CD14-positive monocyte (primary cell): ENCODE data around the gene SNX9. TPM values are rescaled to one million over a fixed set of nuclear protein-coding genes. Genes with fewer than 3 reads are reported as not detected.

Experiments used
- DNase-seq, 3 donors: peaks; one replicate each; pipeline ENCODE4 v3.0.0-alpha.2; 2011 to 2022
- H2AFZ ChIP-seq: 2 replicates; pipeline ENCODE4 v1.6.0; 2012; ENCODE audit warnings: mild to moderate bottlenecking, low read depth, low read length, inconsistent platforms; ENCODE audit not compliant: insufficient read depth, poor library complexity, severe bottlenecking
- H3K27ac ChIP-seq, 2 donors: 1 replicate in 1 of 2; 2 replicates in 1 of 2; pipeline ENCODE4 v1.5.1; 2012 to 2013; ENCODE audit warnings: low read length in 2 of 2, control low read depth in 1 of 2, inconsistent platforms in 1 of 2, low read depth in 1 of 2, mild to moderate bottlenecking in 1 of 2
- H3K27me3 ChIP-seq, 2 donors: one replicate each; pipeline versions ENCODE4 v1.6.0 to v1.6.1; 2011 to 2013; ENCODE audit warnings: low read length in 2 of 2; ENCODE audit not compliant: control insufficient read depth in 2 of 2, insufficient read depth in 2 of 2
- H3K36me3 ChIP-seq, 2 donors: replicated peaks in 1 of 2; 1 replicate in 1 of 2; 2 replicates in 1 of 2; pipeline versions ENCODE4 v1.5.1 to v1.6.1; 2012 to 2013; ENCODE audit warnings: low read length in 2 of 2, control low read depth in 1 of 2, inconsistent platforms in 1 of 2, mild to moderate bottlenecking in 1 of 2; ENCODE audit not compliant: insufficient read depth in 2 of 2, control insufficient read depth in 1 of 2
- H3K4me1 ChIP-seq, 2 donors: 1 replicate in 1 of 2; 2 replicates in 1 of 2; pipeline versions ENCODE4 v1.5.1 to v1.6.1; 2012 to 2013; ENCODE audit warnings: low read length in 2 of 2, control low read depth in 1 of 2, inconsistent platforms in 1 of 2, mild to moderate bottlenecking in 1 of 2, moderate library complexity in 1 of 2; ENCODE audit not compliant: insufficient read depth in 2 of 2, control insufficient read depth in 1 of 2
- H3K4me2 ChIP-seq: replicated peaks from 2 replicates; pipeline ENCODE3; 2012; ENCODE audit warnings: low read length, moderate library complexity, mild to moderate bottlenecking; ENCODE audit not compliant: poor library complexity, severe bottlenecking; ENCODE audit errors: extremely low read depth
- H3K4me3 ChIP-seq, 3 experiments: fragments of 200-600 bp in 1 of 3; sonication (generic) in 1 of 3; replicated peaks in 1 of 3; 1 replicate in 2 of 3; 2 replicates in 1 of 3; pipeline ENCODE4 v1.5.1; 2011 to 2013; ENCODE audit warnings: low read length in 3 of 3, mild to moderate bottlenecking in 3 of 3, control low read depth in 2 of 3, low read depth in 2 of 3, inconsistent platforms in 1 of 3, moderate library complexity in 1 of 3
- H3K79me2 ChIP-seq: 2 replicates; pipeline ENCODE4 v1.6.0; 2012; ENCODE audit warnings: mild to moderate bottlenecking, control low read depth, inconsistent platforms, low read length, moderate library complexity; ENCODE audit not compliant: insufficient read depth
- H3K9ac ChIP-seq: 2 replicates; pipeline ENCODE4 v1.6.0; 2017; ENCODE audit warnings: low read length, mild to moderate bottlenecking; ENCODE audit not compliant: insufficient read depth, poor library complexity, severe bottlenecking
- H3K9me3 ChIP-seq, 2 donors: replicated peaks in 1 of 2; 1 replicate in 1 of 2; 2 replicates in 1 of 2; pipeline versions ENCODE4 v1.5.1 to v1.6.1; 2012 to 2013; ENCODE audit warnings: low read length in 2 of 2, control low read depth in 1 of 2; ENCODE audit not compliant: control insufficient read depth in 1 of 2, insufficient read depth in 1 of 2
- H4K20me1 ChIP-seq: 2 replicates; pipeline ENCODE4 v1.6.0; 2012; ENCODE audit warnings: mild to moderate bottlenecking, low read length, control low read depth, moderate library complexity; ENCODE audit not compliant: insufficient read depth
- H3K27ac Mint-ChIP-seq, 7 donors: one replicate each; pipeline ENCODE4 v1.8.0; 2020; ENCODE audit warnings: mild to moderate bottlenecking in 7 of 7, mixed read lengths in 7 of 7, moderate library complexity in 6 of 7, inconsistent platforms in 2 of 7
- H3K27me3 Mint-ChIP-seq, 3 donors: one replicate each; pipeline ENCODE4 v1.8.0; 2021 to 2022; ENCODE audit warnings: low read depth in 3 of 3, mild to moderate bottlenecking in 3 of 3, mixed read lengths in 3 of 3, moderate library complexity in 3 of 3, inconsistent platforms in 1 of 3
- H3K36me3 Mint-ChIP-seq, 2 donors: one replicate each; pipeline ENCODE4 v1.8.0; 2020; ENCODE audit warnings: mixed read lengths in 2 of 2, inconsistent platforms in 1 of 2, mild to moderate bottlenecking in 1 of 2
- H3K4me1 Mint-ChIP-seq: one replicate; pipeline ENCODE4 v1.8.0; 2020; ENCODE audit warnings: mild to moderate bottlenecking, mixed read lengths
- H3K4me3 Mint-ChIP-seq, 2 donors: one replicate each; pipeline ENCODE4 v1.8.0; 2020; ENCODE audit warnings: mild to moderate bottlenecking in 2 of 2, mixed read lengths in 2 of 2, moderate library complexity in 1 of 2
- H3K9me3 Mint-ChIP-seq, 7 donors: one replicate each; pipeline ENCODE4 v1.8.0; 2020 to 2022; ENCODE audit warnings: mixed read lengths in 7 of 7, mild to moderate bottlenecking in 6 of 7, moderate library complexity in 6 of 7, inconsistent platforms in 2 of 7
- WGBS: methylation state at CpG from one replicate; pipeline ENCODE4 v1.1.5; 2013; ENCODE audit warnings: missing lambda C conversion rate; ENCODE audit not compliant: insufficient coverage; 5-methylcytosine and 5-hydroxymethylcytosine counted together
- intact Hi-C, 2 donors: fragments of 100-400 bp; cut with micrococcal nuclease; formaldehyde crosslinking; loops; one replicate each; pipeline versions ENCODE4 v1.15.0 to v1.15.1; 2023
- polyA plus RNA-seq, 3 donors: library from polyadenylated mRNA; depleted of rRNA in 1 of 3; unstranded in 2 of 3; stranded (reverse) in 1 of 3; fragments of 300-500 nt in 2 of 3; fragments of >200 nt in 1 of 3; fragmentation: Illumina TruSeq in 2 of 3; gene quantifications; 1 replicate in 2 of 3; 2 replicates in 1 of 3; pipeline ENCODE4 v1.2.3, GENCODE V29; 2012 to 2021
- TF ChIP-seq, protein P1 (sequence below): fragments of 200-600 bp; IDR thresholded peaks from one replicate; pipeline ENCODE4 v1.8.0; 2022; ENCODE audit warnings: antibody characterized with exemption, mild to moderate bottlenecking

SNX9 gene
- polyA plus RNA-seq, 3 donors = 5.5 to 8.1 (median 7.2) TPM

- Histone ChIP-seq H3K79me2 (peaks cover 29% of the 10 kb centered on the region), H3K9ac (no peak overlapping the region), H3K4me1 (peaks cover 5 to 17% of the 10 kb centered on the region in 2 donors), H4K20me1 (peaks cover 77% of the 10 kb centered on the region), H3K36me3 (no peaks in the 10 kb centered on the region), H3K27me3 (no peaks in the 10 kb centered on the region), H3K4me3 (no peak overlapping the region), H3K4me2 (no peak overlapping the region), H2AFZ (no peak overlapping the region), H3K9me3 (peaks cover 0 to 4% of the 10 kb centered on the region in 2 donors), H3K27ac (no peak overlapping the region)
- H3K4me1 Mint-ChIP-seq = peaks cover 17% of the 10 kb centered on the region
- no peak for DNase-seq
- H3K4me3 Mint-ChIP-seq = no peak overlapping the region
- H3K27me3 Mint-ChIP-seq = peaks cover 0 to 3% (median 2%) of the 10 kb centered on the region in 3 donors
- peak overlapping the region in 1 of 7 donors; percentile 1 for H3K27ac Mint-ChIP-seq
- TF ChIP-seq, protein P1, sequence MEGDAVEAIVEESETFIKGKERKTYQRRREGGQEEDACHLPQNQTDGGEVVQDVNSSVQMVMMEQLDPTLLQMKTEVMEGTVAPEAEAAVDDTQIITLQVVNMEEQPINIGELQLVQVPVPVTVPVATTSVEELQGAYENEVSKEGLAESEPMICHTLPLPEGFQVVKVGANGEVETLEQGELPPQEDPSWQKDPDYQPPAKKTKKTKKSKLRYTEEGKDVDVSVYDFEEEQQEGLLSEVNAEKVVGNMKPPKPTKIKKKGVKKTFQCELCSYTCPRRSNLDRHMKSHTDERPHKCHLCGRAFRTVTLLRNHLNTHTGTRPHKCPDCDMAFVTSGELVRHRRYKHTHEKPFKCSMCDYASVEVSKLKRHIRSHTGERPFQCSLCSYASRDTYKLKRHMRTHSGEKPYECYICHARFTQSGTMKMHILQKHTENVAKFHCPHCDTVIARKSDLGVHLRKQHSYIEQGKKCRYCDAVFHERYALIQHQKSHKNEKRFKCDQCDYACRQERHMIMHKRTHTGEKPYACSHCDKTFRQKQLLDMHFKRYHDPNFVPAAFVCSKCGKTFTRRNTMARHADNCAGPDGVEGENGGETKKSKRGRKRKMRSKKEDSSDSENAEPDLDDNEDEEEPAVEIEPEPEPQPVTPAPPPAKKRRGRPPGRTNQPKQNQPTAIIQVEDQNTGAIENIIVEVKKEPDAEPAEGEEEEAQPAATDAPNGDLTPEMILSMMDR = no peak
- 100% methylated on average over 4 of the region's 6 CpGs for WGBS
- peaks cover 21 to 24% of the 10 kb centered on the region in 2 donors for H3K36me3 Mint-ChIP-seq
- H3K9me3 Mint-ChIP-seq = peaks cover 4 to 13% (median 7%) of the 10 kb centered on the region in 7 donors
- intact Hi-C loops = loop anchor here in 1 of 2 donors (5.0 kb wide), 1 partner anchor 33 kb away; no protein-coding TSS in a partner anchor
Measured at GRCh38 chr6:157834549-157834948, 11.5 kb downstream of the SNX9 start.

GRCh38 chr6:157838718-157839430 is 15.8 kb downstream of the SNX9 start:
- H3K79me2 ChIP-seq = peaks cover 17% of the 10 kb centered on the region
- intact Hi-C loops = loop anchor here in 1 of 2 donors (5.0 kb wide), 1 partner anchor 33 kb away; no protein-coding TSS in a partner anchor
- H3K36me3 Mint-ChIP-seq = peaks cover 9 to 11% of the 10 kb centered on the region in 2 donors
- no peak overlapping the region for H2AFZ ChIP-seq
- TF ChIP-seq, protein P1 = no peak
- H3K27me3 Mint-ChIP-seq = peaks cover 0 to 4% (median 2%) of the 10 kb centered on the region in 3 donors
- peaks cover 63% of the 10 kb centered on the region for H4K20me1 ChIP-seq
- WGBS = 100% methylated on average over 3 of the region's 5 CpGs
- peaks cover 0 to 7% (median 5%) of the 10 kb centered on the region in 7 donors for H3K9me3 Mint-ChIP-seq
- H3K4me2 ChIP-seq = no peak overlapping the region
- H3K36me3 ChIP-seq = no peaks in the 10 kb centered on the region
- peaks cover 0 to 1% of the 10 kb centered on the region in 2 donors for H3K4me1 ChIP-seq
- H3K27ac ChIP-seq = no peak overlapping the region
- no peak overlapping the region for H3K9ac ChIP-seq
- no peak for DNase-seq
- no peak overlapping the region for H3K4me3 Mint-ChIP-seq
- no peaks in the 10 kb centered on the region for H3K27me3 ChIP-seq
- H3K27ac Mint-ChIP-seq = no peak overlapping the region
- no peak overlapping the region for H3K4me3 ChIP-seq
- no peaks in the 10 kb centered on the region for H3K9me3 ChIP-seq
- H3K4me1 Mint-ChIP-seq = peaks cover 6% of the 10 kb centered on the region
